ENCODE results near the gene KIF5C. TPM values are rescaled to one million over a fixed set of nuclear protein-coding genes. Genes with fewer than 3 reads are reported as not detected.
"Not testable (repeated sequence)": the region's sequence is repeated elsewhere in the genome, so short reads cannot be mapped to it uniquely, and the experiment has no call there.

The KIF5C gene
- total RNA-seq, 4 donors from 2014 or later = 0.51 to 2.8 (median 2.0) TPM

DNA sequence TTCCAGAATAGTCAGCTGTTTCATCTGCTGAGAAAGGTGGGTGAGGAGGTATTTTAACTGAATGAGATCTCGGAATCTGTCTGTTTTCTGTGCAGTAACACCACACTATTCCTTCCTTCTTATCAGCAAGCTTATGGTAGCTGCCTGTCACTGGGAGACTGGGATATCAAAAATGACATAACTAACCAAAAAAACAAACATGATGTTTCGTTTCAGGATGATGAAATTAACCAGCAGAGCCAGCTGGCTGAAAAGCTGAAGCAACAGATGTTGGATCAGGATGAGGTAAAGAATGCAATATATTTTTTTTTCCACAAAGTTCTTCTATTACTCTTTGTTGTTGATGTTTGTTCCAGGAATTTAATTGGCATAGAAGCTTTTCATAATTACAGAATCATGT lies 103.7 kb downstream of the KIF5C start:
- no peaks in the 10 kb centered on the region for H3K4me1 ChIP-seq
- ATAC-seq (peak; percentile 68 to 70), DNase-seq (peak in 1 of 2 donors; percentile 23)
- no peaks in the 10 kb centered on the region for H3K9me3 ChIP-seq
- H3K27ac ChIP-seq = peak overlapping the region in 3 of 4 donors; percentile 23 to 60 (median 48)
- no peaks in the 10 kb centered on the region for H3K27me3 ChIP-seq
- no peak overlapping the region for H3K4me3 ChIP-seq
- in situ Hi-C loops (cut with MboI; ENCODE audit: low sequenced_read_pairs in 4 of 4) = loop anchor here (25.0 kb wide), 1 partner anchor 1041 kb away; no protein-coding TSS in a partner anchor
- intact Hi-C loops (cut with DNase I; ENCODE audit: low total_unique reads) = no loop called here
- H3K36me3 ChIP-seq = no peaks in the 10 kb centered on the region
- TF ChIP-seq POLR2A (IDR thresholded peaks at IDR 0.05) = no peak
- TF ChIP-seq, protein P1, sequence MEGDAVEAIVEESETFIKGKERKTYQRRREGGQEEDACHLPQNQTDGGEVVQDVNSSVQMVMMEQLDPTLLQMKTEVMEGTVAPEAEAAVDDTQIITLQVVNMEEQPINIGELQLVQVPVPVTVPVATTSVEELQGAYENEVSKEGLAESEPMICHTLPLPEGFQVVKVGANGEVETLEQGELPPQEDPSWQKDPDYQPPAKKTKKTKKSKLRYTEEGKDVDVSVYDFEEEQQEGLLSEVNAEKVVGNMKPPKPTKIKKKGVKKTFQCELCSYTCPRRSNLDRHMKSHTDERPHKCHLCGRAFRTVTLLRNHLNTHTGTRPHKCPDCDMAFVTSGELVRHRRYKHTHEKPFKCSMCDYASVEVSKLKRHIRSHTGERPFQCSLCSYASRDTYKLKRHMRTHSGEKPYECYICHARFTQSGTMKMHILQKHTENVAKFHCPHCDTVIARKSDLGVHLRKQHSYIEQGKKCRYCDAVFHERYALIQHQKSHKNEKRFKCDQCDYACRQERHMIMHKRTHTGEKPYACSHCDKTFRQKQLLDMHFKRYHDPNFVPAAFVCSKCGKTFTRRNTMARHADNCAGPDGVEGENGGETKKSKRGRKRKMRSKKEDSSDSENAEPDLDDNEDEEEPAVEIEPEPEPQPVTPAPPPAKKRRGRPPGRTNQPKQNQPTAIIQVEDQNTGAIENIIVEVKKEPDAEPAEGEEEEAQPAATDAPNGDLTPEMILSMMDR (IDR thresholded peaks at IDR 0.05 in 4 of 5, conservative IDR thresholded peaks at IDR 0.05 in 1 of 5) = no peak

DNA sequence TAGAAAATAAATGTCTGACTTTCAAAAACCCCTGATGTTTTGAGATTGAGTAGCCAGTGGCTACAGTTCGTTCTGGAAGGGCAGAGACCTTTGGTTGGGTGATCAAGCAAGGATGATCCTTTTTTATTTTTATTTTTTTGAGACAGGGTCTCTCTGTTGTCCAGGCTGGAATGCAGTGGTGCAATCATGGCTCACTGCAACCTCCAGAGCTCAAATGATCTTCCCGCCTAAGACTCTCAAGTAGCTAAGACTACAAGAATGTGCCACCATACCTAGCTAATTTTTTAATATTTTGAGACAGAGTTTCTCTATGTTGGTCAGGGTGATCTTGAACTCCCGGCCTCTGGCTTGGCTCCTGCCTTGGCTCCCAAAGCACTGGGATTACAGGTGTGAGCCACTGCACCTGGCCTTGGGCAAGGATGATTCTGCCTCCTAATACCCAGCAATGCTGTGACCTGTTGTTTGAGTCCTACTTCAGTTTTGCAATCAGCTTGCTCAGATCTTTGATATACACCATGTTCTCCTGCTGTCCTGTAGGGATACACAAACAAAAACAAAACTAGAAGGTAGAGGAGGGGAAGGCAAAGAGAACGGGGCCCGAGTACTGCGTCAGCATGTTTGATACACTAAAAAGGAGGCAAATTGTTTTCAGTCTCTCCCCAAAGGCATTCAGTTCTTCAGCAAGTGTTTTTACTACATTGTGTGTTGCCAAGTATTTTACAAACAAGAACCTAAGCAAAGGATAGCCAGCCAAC lies 104.3 kb downstream of the KIF5C start:
- no peaks in the 10 kb centered on the region for H3K27me3 ChIP-seq
- no peaks in the 10 kb centered on the region for H3K9me3 ChIP-seq
- peak; percentile 82 to 85 for ATAC-seq
- TF ChIP-seq, protein P1 (IDR thresholded peaks at IDR 0.05 in 4 of 5, conservative IDR thresholded peaks at IDR 0.05 in 1 of 5) = no peak
- no peak for TF ChIP-seq POLR2A (IDR thresholded peaks at IDR 0.05)
- in situ Hi-C loops (cut with MboI; ENCODE audit: low sequenced_read_pairs in 4 of 4) = loop anchor here (25.0 kb wide), 1 partner anchor 1042 kb away; no protein-coding TSS in a partner anchor
- intact Hi-C loops (cut with DNase I; ENCODE audit: low total_unique reads) = no loop called here
- no peak overlapping the region for H3K4me3 ChIP-seq
- no peaks in the 10 kb centered on the region for H3K36me3 ChIP-seq
- peak in 1 of 2 donors; percentile 34 for DNase-seq
- peak overlapping the region; percentile 15 to 60 (median 36) for H3K27ac ChIP-seq
- no peaks in the 10 kb centered on the region for H3K4me1 ChIP-seq

- H3K27me3 ChIP-seq = no peaks in the 10 kb centered on the region
- peak overlapping the region in 2 of 4 donors; percentile 13 to 35 for H3K27ac ChIP-seq
- DNase-seq (no peak), ATAC-seq (no peak)
- H3K4me3 ChIP-seq = no peak overlapping the region
- TF ChIP-seq POLR2A (IDR thresholded peaks at IDR 0.05) = no peak
- TF ChIP-seq, protein P1 (IDR thresholded peaks at IDR 0.05 in 4 of 5, conservative IDR thresholded peaks at IDR 0.05 in 1 of 5) = no peak
- H3K36me3 ChIP-seq = no peaks in the 10 kb centered on the region
- no peaks in the 10 kb centered on the region for H3K4me1 ChIP-seq
- intact Hi-C loops (cut with DNase I; ENCODE audit: low total_unique reads) = loop anchor here (10.0 kb wide), 1 partner anchor 335 kb away; the partner anchor contains the start of gene EPC2
- in situ Hi-C loops (cut with MboI; ENCODE audit: low sequenced_read_pairs in 4 of 4) = loop anchor here (25.0 kb wide), 1 partner anchor 1043 kb away; no protein-coding TSS in a partner anchor
- H3K9me3 ChIP-seq = no peaks in the 10 kb centered on the region
These were observed 104.9 kb downstream of the KIF5C start for GRCh38 chr2:148979919-148980277.

GRCh38 chr2:148980496-148980895 lies 105.5 kb downstream of the KIF5C start:
- H3K4me3 ChIP-seq, H3K36me3 ChIP-seq, ATAC-seq, H3K9me3 ChIP-seq, DNase-seq, H3K27me3 ChIP-seq, H3K4me1 ChIP-seq: not testable (repeated sequence)
- H3K27ac ChIP-seq = peak overlapping the region in 1 of 4 donors; percentile 35
- in situ Hi-C loops (cut with MboI; ENCODE audit: low sequenced_read_pairs in 4 of 4) = loop anchor here (25.0 kb wide), 1 partner anchor 1043 kb away; no protein-coding TSS in a partner anchor
- intact Hi-C loops (cut with DNase I; ENCODE audit: low total_unique reads) = loop anchor here (10.0 kb wide), 1 partner anchor 336 kb away; the partner anchor contains the start of gene EPC2

- Histone ChIP-seq H3K36me3 (no peaks in the 10 kb centered on the region), H3K27ac (no peak overlapping the region), H3K9me3 (no peaks in the 10 kb centered on the region), H3K4me3 (no peak overlapping the region), H3K27me3 (no peaks in the 10 kb centered on the region), H3K4me1 (no peaks in the 10 kb centered on the region)
- DNase-seq = no peak
- no peak for ATAC-seq
- intact Hi-C loops (cut with DNase I; ENCODE audit: low total_unique reads) (loop anchor here (10.0 kb wide), 1 partner anchor 337 kb away; the partner anchor contains the start of gene EPC2), in situ Hi-C loops (cut with MboI; ENCODE audit: low sequenced_read_pairs in 4 of 4) (loop anchor here (25.0 kb wide), 1 partner anchor 1044 kb away; no protein-coding TSS in a partner anchor)
- TF ChIP-seq, protein P1 (IDR thresholded peaks at IDR 0.05 in 4 of 5, conservative IDR thresholded peaks at IDR 0.05 in 1 of 5) = no peak
- TF ChIP-seq POLR2A (IDR thresholded peaks at IDR 0.05) = no peak
These were observed 106.3 kb downstream of the KIF5C start for GRCh38 chr2:148981324-148981723.

All from gastrocnemius medialis (tissue), 4 donors.